GM04504 (cell line): Measurements from ENCODE around the gene BRD3.

Source experiments
- DNase-seq: peaks from one replicate; pipeline ENCODE4 v3.0.0-alpha.2; 2012; ENCODE audit warnings: low read depth

Gene BRD3

GRCh38 chr9:134039386-134040175 lies 28.2 kb downstream of the BRD3 start:
- no peak for DNase-seq

- DNase-seq, result no peak
These were observed 30.2 kb downstream of the BRD3 start for GRCh38 chr9:134037641-134038040.

- DNase-seq, result no peak
These were observed 31.7 kb downstream of the BRD3 start for GRCh38 chr9:134036130-134036529.

GRCh38 chr9:134035041-134036039 lies 32.5 kb downstream of the BRD3 start:
- DNase-seq, result no peak

GRCh38 chr9:134034215-134035040 lies 33.4 kb downstream of the BRD3 start:
- DNase-seq, result no peak

- no peak for DNase-seq
These were observed 34.2 kb downstream of the BRD3 start for GRCh38 chr9:134033516-134034214.

- DNase-seq, result no peak
These were observed 35.2 kb downstream of the BRD3 start for GRCh38 chr9:134032456-134033222.

- no peak for DNase-seq
These were observed 36.0 kb downstream of the BRD3 start for GRCh38 chr9:134031783-134032182.

GRCh38 chr9:134030821-134031470 lies 36.9 kb downstream of the BRD3 start:
- DNase-seq, result no peak

GRCh38 chr9:134029248-134030226 lies 38.3 kb downstream of the BRD3 start:
- no peak for DNase-seq

GRCh38 chr9:134028575-134029247 lies 39.1 kb downstream of the BRD3 start:
- DNase-seq, result no peak

- no peak for DNase-seq
These were observed 39.8 kb downstream of the BRD3 start for GRCh38 chr9:134028076-134028475.

GRCh38 chr9:134027561-134027960 lies 40.3 kb downstream of the BRD3 start:
- DNase-seq, result no peak

GRCh38 chr9:134026981-134027380 lies 40.8 kb downstream of the BRD3 start:
- no peak for DNase-seq

GRCh38 chr9:134026581-134026980 lies 41.2 kb downstream of the BRD3 start:
- DNase-seq, result no peak

- peak; percentile 10 for DNase-seq
These were observed 42.0 kb downstream of the BRD3 start for GRCh38 chr9:134025606-134026541.
